Measurements from ENCODE around the gene SLC39A2. TPM values are rescaled to one million over a fixed set of nuclear protein-coding genes. Genes with fewer than 3 reads are reported as not detected.

Gene SLC39A2
- polyA plus RNA-seq, 3 donors: not detected

- WGBS (ENCODE audit: insufficient coverage): 95% methylated on average over 13 of the region's 14 CpGs
Measured at GRCh38 chr14:20996521-20996920, 2.6 kb upstream of the SLC39A2 start.

GRCh38 chr14:20997115-20997514 is 2.0 kb upstream of the SLC39A2 start:
- Mint-ChIP-seq H3K4me3 (no peak overlapping the region), H3K9me3 (peaks cover 0 to 1% (median 0%) of the 10 kb centered on the region in 7 donors), H3K27ac (no peak overlapping the region), H3K27me3 (ENCODE audit: low read depth in 3 of 3) (peaks cover 0 to 3% (median 0%) of the 10 kb centered on the region in 3 donors), H3K4me1 (no peaks in the 10 kb centered on the region), H3K36me3 (peaks cover 48 to 56% of the 10 kb centered on the region in 2 donors)
- Histone ChIP-seq H4K20me1 (ENCODE audit: insufficient read depth, low read length) (no peaks in the 10 kb centered on the region), H3K9ac (ENCODE audit: insufficient read depth, low read length, poor library complexity, severe bottlenecking) (no peak overlapping the region), H2AFZ (ENCODE audit: insufficient read depth, low read depth, low read length, poor library complexity, severe bottlenecking) (no peak overlapping the region), H3K27me3 (ENCODE audit: control insufficient read depth in 2 of 2, insufficient read depth in 2 of 2, low read length in 2 of 2) (no peaks in the 10 kb centered on the region), H3K36me3 (replicated peaks in 1 of 2; ENCODE audit: control insufficient read depth in 1 of 2, insufficient read depth in 2 of 2, low read length in 2 of 2) (peaks cover 51 to 55% of the 10 kb centered on the region in 2 donors), H3K9me3 (replicated peaks in 1 of 2; ENCODE audit: control insufficient read depth in 1 of 2, insufficient read depth in 1 of 2, low read length in 2 of 2) (no peaks in the 10 kb centered on the region), H3K27ac (ENCODE audit: low read depth in 1 of 2, low read length in 2 of 2) (no peak overlapping the region), H3K4me2 (replicated peaks; ENCODE audit: extremely low read depth, low read length, poor library complexity, severe bottlenecking) (no peak overlapping the region), H3K79me2 (ENCODE audit: insufficient read depth, low read length) (peaks cover 2% of the 10 kb centered on the region), H3K4me1 (ENCODE audit: control insufficient read depth in 1 of 2, insufficient read depth in 2 of 2, low read length in 2 of 2) (no peaks in the 10 kb centered on the region), H3K4me3 (replicated peaks in 1 of 3; ENCODE audit: low read depth in 2 of 3, low read length in 3 of 3) (no peak overlapping the region)
- intact Hi-C loops (cut with micrococcal nuclease): no loop called here
- no peak for TF ChIP-seq CTCF (IDR thresholded peaks at IDR 0.05)
- WGBS (ENCODE audit: insufficient coverage): no CpG with 5 or more reads among the region's 4 CpGs
- no peak for DNase-seq

More at GRCh38 chr14:20996521-20996920, 2.6 kb upstream of the SLC39A2 start:
- peaks cover 8% of the 10 kb centered on the region for H3K79me2 ChIP-seq (ENCODE audit: insufficient read depth, low read length)
- no peaks in the 10 kb centered on the region for H3K27me3 ChIP-seq (ENCODE audit: control insufficient read depth in 2 of 2, insufficient read depth in 2 of 2, low read length in 2 of 2)
- Mint-ChIP-seq H3K4me3 (no peak overlapping the region), H3K27me3 (ENCODE audit: low read depth in 3 of 3) (peaks cover 0 to 3% (median 0%) of the 10 kb centered on the region in 3 donors), H3K36me3 (peaks cover 52 to 62% of the 10 kb centered on the region in 2 donors), H3K9me3 (peaks cover 0 to 1% (median 0%) of the 10 kb centered on the region in 7 donors), H3K4me1 (peaks cover 3% of the 10 kb centered on the region), H3K27ac (no peak overlapping the region)
- no peak for TF ChIP-seq CTCF (IDR thresholded peaks at IDR 0.05)
- H3K4me1 ChIP-seq (ENCODE audit: control insufficient read depth in 1 of 2, insufficient read depth in 2 of 2, low read length in 2 of 2): no peaks in the 10 kb centered on the region
- H3K27ac ChIP-seq (ENCODE audit: low read depth in 1 of 2, low read length in 2 of 2): no peak overlapping the region
- peaks cover 53 to 61% of the 10 kb centered on the region in 2 donors for H3K36me3 ChIP-seq (replicated peaks in 1 of 2; ENCODE audit: control insufficient read depth in 1 of 2, insufficient read depth in 2 of 2, low read length in 2 of 2)
- no peak overlapping the region for H3K9ac ChIP-seq (ENCODE audit: insufficient read depth, low read length, poor library complexity, severe bottlenecking)
- no peaks in the 10 kb centered on the region for H3K9me3 ChIP-seq (replicated peaks in 1 of 2; ENCODE audit: control insufficient read depth in 1 of 2, insufficient read depth in 1 of 2, low read length in 2 of 2)
- H3K4me2 ChIP-seq (replicated peaks; ENCODE audit: extremely low read depth, low read length, poor library complexity, severe bottlenecking): no peak overlapping the region
- no peak overlapping the region for H2AFZ ChIP-seq (ENCODE audit: insufficient read depth, low read depth, low read length, poor library complexity, severe bottlenecking)
- no peak overlapping the region for H3K4me3 ChIP-seq (replicated peaks in 1 of 3; ENCODE audit: low read depth in 2 of 3, low read length in 3 of 3)
- no peaks in the 10 kb centered on the region for H4K20me1 ChIP-seq (ENCODE audit: insufficient read depth, low read length)
- intact Hi-C loops (cut with micrococcal nuclease): no loop called here
- no peak for DNase-seq
